ENCODE data around the gene CNTN5.

Gene CNTN5

GRCh38 chr11:99177446-99177845, 156.7 kb downstream of the CNTN5 start:
- Histone ChIP-seq H3K4me3 (ENCODE audit: low read depth, low read length) (no peak overlapping the region), H3K79me2 (ENCODE audit: control insufficient read depth, insufficient read depth, low read length, poor library complexity) (no peaks in the 10 kb centered on the region), H3K27ac (ENCODE audit: low read depth, low read length) (no peak overlapping the region), H2BK5ac (ENCODE audit: low read depth, low read length, poor library complexity) (no peak overlapping the region), H2AK5ac (ENCODE audit: low read length) (no peak overlapping the region), H2BK120ac (ENCODE audit: insufficient read depth, low read length, poor library complexity) (no peak overlapping the region), H3K23ac (ENCODE audit: low read length) (no peak overlapping the region), H4K8ac (ENCODE audit: low read depth, low read length) (no peak overlapping the region), H3K79me1 (ENCODE audit: low read length) (no peaks in the 10 kb centered on the region), H3K9me3 (ENCODE audit: insufficient read depth, low read depth, low read length) (no peaks in the 10 kb centered on the region), H3K4ac (ENCODE audit: low read depth, low read length) (no peak overlapping the region), H3K14ac (ENCODE audit: low read length) (no peak overlapping the region), H3K4me1 (ENCODE audit: control insufficient read depth in 1 of 2, insufficient read depth in 2 of 2, low read length in 2 of 2) (no peaks in the 10 kb centered on the region), H2AFZ (ENCODE audit: insufficient read depth, low read length, poor library complexity) (no peak overlapping the region), H3K36me3 (ENCODE audit: control insufficient read depth in 1 of 2, insufficient read depth in 2 of 2, low read length in 2 of 2) (no peaks in the 10 kb centered on the region), H3K4me2 (ENCODE audit: low read length) (no peak overlapping the region), H3K9ac (ENCODE audit: low read length) (no peak overlapping the region), H3K27me3 (ENCODE audit: insufficient read depth, low read length) (no peaks in the 10 kb centered on the region), H2BK12ac (ENCODE audit: low read length) (no peak overlapping the region), H4K91ac (ENCODE audit: low read depth, low read length) (no peak overlapping the region), H4K12ac (ENCODE audit: low read depth, low read length) (no peak overlapping the region), H3K18ac (ENCODE audit: low read length) (no peak overlapping the region)
- DNase-seq, result no peak
- WGBS (ENCODE audit: extremely low coverage, insufficient coverage, insufficient read length), result no CpG with 5 or more reads among the region's 2 CpGs

GRCh38 chr11:99184146-99184545, 163.4 kb downstream of the CNTN5 start:
- H2AK5ac ChIP-seq (ENCODE audit: low read length), result no peak overlapping the region
- H3K18ac ChIP-seq (ENCODE audit: low read length), result no peak overlapping the region
- H3K4me1 ChIP-seq (ENCODE audit: control insufficient read depth in 1 of 2, insufficient read depth in 2 of 2, low read length in 2 of 2), result no peaks in the 10 kb centered on the region
- no peaks in the 10 kb centered on the region for H3K79me2 ChIP-seq (ENCODE audit: control insufficient read depth, insufficient read depth, low read length, poor library complexity)
- H3K4ac ChIP-seq (ENCODE audit: low read depth, low read length), result no peak overlapping the region
- H3K9me3 ChIP-seq (ENCODE audit: insufficient read depth, low read depth, low read length), result no peaks in the 10 kb centered on the region
- H4K12ac ChIP-seq (ENCODE audit: low read depth, low read length), result no peak overlapping the region
- no peak overlapping the region for H2BK120ac ChIP-seq (ENCODE audit: insufficient read depth, low read length, poor library complexity)
- no peak overlapping the region for H4K8ac ChIP-seq (ENCODE audit: low read depth, low read length)
- no peak overlapping the region for H4K91ac ChIP-seq (ENCODE audit: low read depth, low read length)
- H3K23ac ChIP-seq (ENCODE audit: low read length), result no peak overlapping the region
- no peaks in the 10 kb centered on the region for H3K79me1 ChIP-seq (ENCODE audit: low read length)
- H3K14ac ChIP-seq (ENCODE audit: low read length), result no peak overlapping the region
- H2BK12ac ChIP-seq (ENCODE audit: low read length), result no peak overlapping the region
- no peak overlapping the region for H3K4me3 ChIP-seq (ENCODE audit: low read depth, low read length)
- no peak overlapping the region for H3K9ac ChIP-seq (ENCODE audit: low read length)
- H2AFZ ChIP-seq (ENCODE audit: insufficient read depth, low read length, poor library complexity), result no peak overlapping the region
- DNase-seq, result no peak
- H3K27ac ChIP-seq (ENCODE audit: low read depth, low read length), result no peak overlapping the region
- no peaks in the 10 kb centered on the region for H3K27me3 ChIP-seq (ENCODE audit: insufficient read depth, low read length)
- no peaks in the 10 kb centered on the region for H3K36me3 ChIP-seq (ENCODE audit: control insufficient read depth in 1 of 2, insufficient read depth in 2 of 2, low read length in 2 of 2)
- H2BK5ac ChIP-seq (ENCODE audit: low read depth, low read length, poor library complexity), result no peak overlapping the region
- no peak overlapping the region for H3K4me2 ChIP-seq (ENCODE audit: low read length)

- no peak overlapping the region for H3K18ac ChIP-seq (ENCODE audit: low read length)
- no peak overlapping the region for H3K27ac ChIP-seq (ENCODE audit: low read depth, low read length)
- H2AK5ac ChIP-seq (ENCODE audit: low read length), result no peak overlapping the region
- no peak overlapping the region for H4K91ac ChIP-seq (ENCODE audit: low read depth, low read length)
- H4K12ac ChIP-seq (ENCODE audit: low read depth, low read length), result no peak overlapping the region
- H3K4me3 ChIP-seq (ENCODE audit: low read depth, low read length), result no peak overlapping the region
- no peaks in the 10 kb centered on the region for H3K79me2 ChIP-seq (ENCODE audit: control insufficient read depth, insufficient read depth, low read length, poor library complexity)
- H2BK5ac ChIP-seq (ENCODE audit: low read depth, low read length, poor library complexity), result no peak overlapping the region
- H2AFZ ChIP-seq (ENCODE audit: insufficient read depth, low read length, poor library complexity), result no peak overlapping the region
- no peak overlapping the region for H2BK120ac ChIP-seq (ENCODE audit: insufficient read depth, low read length, poor library complexity)
- WGBS (ENCODE audit: extremely low coverage, insufficient coverage, insufficient read length), result no CpG with 5 or more reads among the region's 2 CpGs
- H3K14ac ChIP-seq (ENCODE audit: low read length), result no peak overlapping the region
- no peak overlapping the region for H3K9ac ChIP-seq (ENCODE audit: low read length)
- H3K4me1 ChIP-seq (ENCODE audit: control insufficient read depth in 1 of 2, insufficient read depth in 2 of 2, low read length in 2 of 2), result no peaks in the 10 kb centered on the region
- H4K8ac ChIP-seq (ENCODE audit: low read depth, low read length), result no peak overlapping the region
- no peak overlapping the region for H3K4me2 ChIP-seq (ENCODE audit: low read length)
- no peaks in the 10 kb centered on the region for H3K27me3 ChIP-seq (ENCODE audit: insufficient read depth, low read length)
- H3K9me3 ChIP-seq (ENCODE audit: insufficient read depth, low read depth, low read length), result no peaks in the 10 kb centered on the region
- H3K4ac ChIP-seq (ENCODE audit: low read depth, low read length), result no peak overlapping the region
- no peak overlapping the region for H2BK12ac ChIP-seq (ENCODE audit: low read length)
- H3K36me3 ChIP-seq (ENCODE audit: control insufficient read depth in 1 of 2, insufficient read depth in 2 of 2, low read length in 2 of 2), result no peaks in the 10 kb centered on the region
- no peak for DNase-seq
- H3K23ac ChIP-seq (ENCODE audit: low read length), result no peak overlapping the region
- no peaks in the 10 kb centered on the region for H3K79me1 ChIP-seq (ENCODE audit: low read length)
These were observed 167.5 kb downstream of the CNTN5 start for GRCh38 chr11:99188221-99188620.

- Histone ChIP-seq H3K4me2 (ENCODE audit: low read length) (no peak overlapping the region), H2BK12ac (ENCODE audit: low read length) (no peak overlapping the region), H3K9ac (ENCODE audit: low read length) (no peak overlapping the region), H2AK5ac (ENCODE audit: low read length) (no peak overlapping the region), H3K79me2 (ENCODE audit: control insufficient read depth, insufficient read depth, low read length, poor library complexity) (no peaks in the 10 kb centered on the region), H3K4me3 (ENCODE audit: low read depth, low read length) (no peak overlapping the region), H2BK120ac (ENCODE audit: insufficient read depth, low read length, poor library complexity) (no peak overlapping the region), H2AFZ (ENCODE audit: insufficient read depth, low read length, poor library complexity) (no peak overlapping the region), H3K27me3 (ENCODE audit: insufficient read depth, low read length) (no peaks in the 10 kb centered on the region), H3K4me1 (ENCODE audit: control insufficient read depth in 1 of 2, insufficient read depth in 2 of 2, low read length in 2 of 2) (no peaks in the 10 kb centered on the region), H4K91ac (ENCODE audit: low read depth, low read length) (no peak overlapping the region), H4K12ac (ENCODE audit: low read depth, low read length) (no peak overlapping the region), H3K36me3 (ENCODE audit: control insufficient read depth in 1 of 2, insufficient read depth in 2 of 2, low read length in 2 of 2) (no peaks in the 10 kb centered on the region), H3K27ac (ENCODE audit: low read depth, low read length) (no peak overlapping the region), H3K14ac (ENCODE audit: low read length) (no peak overlapping the region), H3K4ac (ENCODE audit: low read depth, low read length) (no peak overlapping the region), H3K9me3 (ENCODE audit: insufficient read depth, low read depth, low read length) (no peaks in the 10 kb centered on the region), H3K18ac (ENCODE audit: low read length) (no peak overlapping the region), H3K79me1 (ENCODE audit: low read length) (no peaks in the 10 kb centered on the region), H4K8ac (ENCODE audit: low read depth, low read length) (no peak overlapping the region), H2BK5ac (ENCODE audit: low read depth, low read length, poor library complexity) (no peak overlapping the region), H3K23ac (ENCODE audit: low read length) (no peak overlapping the region)
- no peak for DNase-seq
- WGBS (ENCODE audit: extremely low coverage, insufficient coverage, insufficient read length), result no CpG with 5 or more reads among the region's 1 CpG
These were observed 172.0 kb downstream of the CNTN5 start for GRCh38 chr11:99192716-99193115.
